Femur (tissue), 1 donor: ENCODE data around the gene HAO2.
A peak's percentile ranks its signal among the peaks of the same experiment; 100 is the strongest.
"Not testable (repeated sequence)": the region's sequence is repeated elsewhere in the genome, so short reads cannot be mapped to it uniquely, and the experiment has no call there.

Experiments
- DNase-seq: peaks from one replicate; pipeline ENCODE4 v3.0.0-alpha.2; 2017

The HAO2 gene

GRCh38 chr1:119368554-119368953, at the start of gene HAO2:
HAO2 (plus strand) TSS chr1:119368785; CDS start chr1:119381086, 12,301 bp downstream.
- DNase-seq, result no peak

GRCh38 chr1:119320100-119320499, 48.5 kb upstream of the HAO2 start:
- no peak for DNase-seq

GRCh38 chr1:119321666-119322419, 46.7 kb upstream of the HAO2 start:
- DNase-seq, result no peak

- no peak for DNase-seq
Measured at GRCh38 chr1:119323216-119323982, 45.2 kb upstream of the HAO2 start.

GRCh38 chr1:119324198-119324597, 44.4 kb upstream of the HAO2 start:
- DNase-seq, result no peak

GRCh38 chr1:119326251-119326650, 42.3 kb upstream of the HAO2 start:
- no peak for DNase-seq

GRCh38 chr1:119327094-119327449, 41.5 kb upstream of the HAO2 start:
- no peak for DNase-seq

GRCh38 chr1:119327450-119328155, 41.0 kb upstream of the HAO2 start:
- peak; percentile 74 for DNase-seq

- DNase-seq, result no peak
Measured at GRCh38 chr1:119329541-119330461, 38.8 kb upstream of the HAO2 start.

GRCh38 chr1:119330466-119331189, 38.0 kb upstream of the HAO2 start:
- no peak for DNase-seq

GRCh38 chr1:119331190-119331515, 37.4 kb upstream of the HAO2 start:
- no peak for DNase-seq

- no peak for DNase-seq
Measured at GRCh38 chr1:119331915-119332314, 36.7 kb upstream of the HAO2 start.

GRCh38 chr1:119332622-119333021, 36.0 kb upstream of the HAO2 start:
- no peak for DNase-seq

GRCh38 chr1:119333163-119333896, 35.3 kb upstream of the HAO2 start:
- no peak for DNase-seq

- not testable (repeated sequence) for DNase-seq
Measured at GRCh38 chr1:119333897-119334250, 34.7 kb upstream of the HAO2 start.

- no peak for DNase-seq
Measured at GRCh38 chr1:119336848-119337247, 31.7 kb upstream of the HAO2 start.

GRCh38 chr1:119338004-119338403, 30.6 kb upstream of the HAO2 start:
- no peak for DNase-seq

- DNase-seq, result no peak
Measured at GRCh38 chr1:119338757-119339156, 29.8 kb upstream of the HAO2 start.

GRCh38 chr1:119340861-119341261, 27.7 kb upstream of the HAO2 start:
- DNase-seq, result no peak

GRCh38 chr1:119341372-119341947, 27.1 kb upstream of the HAO2 start:
- no peak for DNase-seq

GRCh38 chr1:119345398-119345797, 23.2 kb upstream of the HAO2 start:
- no peak for DNase-seq
